WTC11 (cell line): ENCODE measurements around the gene P2RX2. TPM values are rescaled to one million over a fixed set of nuclear protein-coding genes. Genes with fewer than 3 reads are reported as not detected.

Experiments used
- ATAC-seq: fragments of 200-7000 bp; cut with Tn5 transposase; 2 replicates; pipeline ENCODE4 v1.10.0; 2021; ENCODE audit warnings: mild to moderate bottlenecking, moderate library complexity
- CTCF ChIA-PET: fragments of 300-600 bp; sonication (Branson Sonifier 250); formaldehyde crosslinking; loops from one replicate; lab custom pipeline; 2021; ENCODE audit warnings: antibody characterized with exemption; lab: Charles Lee
- POLR2A ChIA-PET: fragments of 350-600 bp; sonication (Branson Sonifier 250); formaldehyde crosslinking; loops from one replicate; lab custom pipeline; 2021; ENCODE audit warnings: antibody characterized with exemption; lab: Charles Lee
- DNase-seq: peaks from one replicate; pipeline ENCODE4 v3.0.0; 2021; ENCODE audit warnings: low spot score
- H3K27ac Mint-ChIP-seq: 2 replicates; pipeline ENCODE4 v1.8.0; 2021; ENCODE audit warnings: mixed read lengths
- H3K27me3 Mint-ChIP-seq: 2 replicates; pipeline ENCODE4 v1.8.0; 2021; ENCODE audit warnings: low read depth, mild to moderate bottlenecking, moderate library complexity, mixed read lengths
- H3K36me3 Mint-ChIP-seq: 2 replicates; pipeline ENCODE4 v1.8.0; 2021; ENCODE audit warnings: mixed read lengths
- H3K4me1 Mint-ChIP-seq: 2 replicates; pipeline ENCODE4 v1.8.0; 2022; ENCODE audit warnings: mixed read lengths
- H3K4me3 Mint-ChIP-seq: 2 replicates; pipeline ENCODE4 v1.8.0; 2021; ENCODE audit warnings: mild to moderate bottlenecking, moderate library complexity, mixed read lengths
- H3K9me3 Mint-ChIP-seq: 2 replicates; pipeline ENCODE4 v1.8.0; 2021; ENCODE audit warnings: mixed read lengths
- CTCF ChIP-seq: fragments of 200-600 bp; IDR thresholded peaks from 2 replicates; pipeline ENCODE4 v1.8.0; 2022; ENCODE audit warnings: antibody characterized with exemption
- ELF4 ChIP-seq: sonication (generic); formaldehyde crosslinking; IDR thresholded peaks from 2 replicates; pipeline ENCODE4 v1.8.1; 2022; ENCODE audit warnings: low read depth, mild to moderate bottlenecking, moderate library complexity, missing genetic modification reagents
- ESRRA ChIP-seq: sonication (generic); formaldehyde crosslinking; IDR thresholded peaks from 2 replicates; pipeline ENCODE4 v1.8.1; 2022; ENCODE audit warnings: mild to moderate bottlenecking, missing genetic modification reagents, borderline replicate concordance
- FOXP4 ChIP-seq: sonication (generic); formaldehyde crosslinking; IDR thresholded peaks from 2 replicates; pipeline ENCODE4 v1.8.0; 2022; ENCODE audit warnings: mild to moderate bottlenecking, missing genetic modification reagents
- GRHL2 ChIP-seq: fragments of 250-450 bp; sonication (Bioruptor Pico); IDR thresholded peaks from 2 replicates; pipeline ENCODE4 v1.8.0; 2022; ENCODE audit warnings: mild to moderate bottlenecking, moderate library complexity; ENCODE audit not compliant: insufficient replicate concordance, severe bottlenecking
- NFYB ChIP-seq: sonication (generic); formaldehyde crosslinking; conservative IDR thresholded peaks from 2 replicates; pipeline ENCODE4 v1.8.0; 2022; ENCODE audit warnings: low read depth, missing genetic modification reagents
- NR2C2 ChIP-seq: sonication (generic); formaldehyde crosslinking; IDR thresholded peaks from 2 replicates; pipeline ENCODE4 v1.8.0; 2022; ENCODE audit warnings: mild to moderate bottlenecking, missing genetic modification reagents
- NR3C1 ChIP-seq: sonication (generic); formaldehyde crosslinking; conservative IDR thresholded peaks from 2 replicates; pipeline ENCODE4 v1.8.1; 2023; ENCODE audit warnings: low read depth, mild to moderate bottlenecking, missing genetic modification reagents
- RORB ChIP-seq: fragments of 250-450 bp; sonication (Bioruptor Pico); IDR thresholded peaks from 2 replicates; pipeline ENCODE4 v1.9.0; 2021; ENCODE audit warnings: mild to moderate bottlenecking
- SMAD3 ChIP-seq: sonication (generic); formaldehyde crosslinking; IDR thresholded peaks from 2 replicates; pipeline ENCODE4 v1.8.0; 2022; ENCODE audit warnings: missing genetic modification reagents, mild to moderate bottlenecking, borderline replicate concordance
- SMAD4 ChIP-seq: sonication (generic); formaldehyde crosslinking; IDR thresholded peaks from 2 replicates; pipeline ENCODE4 v1.8.0; 2022; ENCODE audit warnings: mild to moderate bottlenecking, missing genetic modification reagents
- SP1 ChIP-seq: sonication (generic); formaldehyde crosslinking; conservative IDR thresholded peaks from 2 replicates; pipeline ENCODE4 v1.8.1; 2022; ENCODE audit warnings: missing genetic modification reagents
- USF2 ChIP-seq: sonication (generic); formaldehyde crosslinking; IDR thresholded peaks from 2 replicates; pipeline ENCODE4 v1.8.1; 2023; ENCODE audit warnings: mild to moderate bottlenecking, missing genetic modification reagents, moderate library complexity
- ZNF219 ChIP-seq: sonication (generic); formaldehyde crosslinking; IDR thresholded peaks from 2 replicates; pipeline ENCODE4 v1.8.0; 2023; ENCODE audit warnings: missing genetic modification reagents, mild to moderate bottlenecking, borderline replicate concordance
- ZNF396 ChIP-seq: fragments of 250-450 bp; sonication (Bioruptor Pico); IDR thresholded peaks from 2 replicates; pipeline ENCODE4 v1.8.0; 2021; ENCODE audit warnings: mild to moderate bottlenecking, moderate library complexity, borderline replicate concordance
- ZNF512 ChIP-seq: sonication (generic); formaldehyde crosslinking; IDR thresholded peaks from 2 replicates; pipeline ENCODE4 v1.8.1; 2022; ENCODE audit warnings: missing genetic modification reagents, borderline replicate concordance
- ZNF671 ChIP-seq: fragments of 250-450 bp; sonication (Bioruptor Pico); IDR thresholded peaks from 2 replicates; pipeline ENCODE4 v1.8.0; 2021; ENCODE audit warnings: mild to moderate bottlenecking
- ZSCAN18 ChIP-seq: fragments of 250-450 bp; sonication (Bioruptor Pico); IDR thresholded peaks from 2 replicates; pipeline ENCODE4 v2.1.2; 2022; ENCODE audit warnings: mild to moderate bottlenecking, moderate library complexity
- total RNA-seq: library from RNA; stranded (reverse); gene quantifications from 3 replicates; pipeline ENCODE4 v1.2.3, GENCODE V29; 2021

P2RX2 gene
- total RNA-seq, 1 experiment from 2014 or later = 2.1 TPM

GRCh38 chr12:132593521-132593920 lies 25.1 kb upstream of the P2RX2 start:
- ChIA-PET POLR2A (no interaction called here), CTCF (interaction anchor here (1.1 to 1.6 kb wide), 3 partner anchors 21 to 179 kb away, joined by 3 read pairs; no protein-coding TSS in a partner anchor)
- peaks cover 91% of the 10 kb centered on the region for H3K27me3 Mint-ChIP-seq
- DNase-seq (no peak), ATAC-seq (no peak)
- H3K4me3 Mint-ChIP-seq = no peak overlapping the region
- TF ChIP-seq NR3C1 (CRISPR knock-in tag) (no peak), SMAD4 (no peak), ZNF671 (CRISPR knock-in tag) (no peak), FOXP4 (CRISPR knock-in tag) (no peak), ELF4 (no peak), ESRRA (CRISPR knock-in tag) (no peak), ZNF219 (CRISPR knock-in tag) (no peak), GRHL2 (CRISPR knock-in tag) (no peak), ZSCAN18 (CRISPR knock-in tag) (no peak), NR2C2 (no peak), RORB (CRISPR knock-in tag) (no peak), SMAD3 (CRISPR knock-in tag) (no peak), ZNF512 (CRISPR knock-in tag) (no peak), USF2 (CRISPR knock-in tag) (no peak), ZNF396 (no peak)
- H3K36me3 Mint-ChIP-seq = no peaks in the 10 kb centered on the region
- H3K9me3 Mint-ChIP-seq = peaks cover 5% of the 10 kb centered on the region
- no peak overlapping the region for H3K27ac Mint-ChIP-seq
- peaks cover 4% of the 10 kb centered on the region; the same call in 1 of the 2 replicates for H3K4me1 Mint-ChIP-seq

- H3K36me3 Mint-ChIP-seq = no peaks in the 10 kb centered on the region
- H3K27me3 Mint-ChIP-seq = peaks cover 91% of the 10 kb centered on the region
- ChIA-PET POLR2A (no interaction called here), CTCF (interaction anchor here (2.6 kb wide), 1 partner anchor 33 kb away, joined by 11 read pairs; no protein-coding TSS in a partner anchor)
- peak; percentile 90 for DNase-seq
- no peak overlapping the region for H3K27ac Mint-ChIP-seq
- ATAC-seq = peak; percentile 89
- peaks cover 6% of the 10 kb centered on the region; the same call in 1 of the 2 replicates for H3K4me1 Mint-ChIP-seq
- TF ChIP-seq CTCF (no peak), SP1 (CRISPR knock-in tag) (peak; percentile 76), NFYB (CRISPR knock-in tag) (peak; percentile 34; the same call in 1 of the 2 replicates), ESRRA (CRISPR knock-in tag) (no peak)
- no peak overlapping the region for H3K4me3 Mint-ChIP-seq
- H3K9me3 Mint-ChIP-seq = peaks cover 5% of the 10 kb centered on the region
Observed at GRCh38 chr12:132593938-132594358, 24.6 kb upstream of the P2RX2 start.
